ENCODE measurements around the gene RIPOR2. TPM values are rescaled to one million over a fixed set of nuclear protein-coding genes. Genes with fewer than 3 reads are reported as not detected.

Gene RIPOR2
- total and polyA plus RNA-seq, 2 of the 13 experiments (the other 11 are each of a cell fraction or from before 2014, with no cell fraction given) = 0.02 to 0.05 TPM

GRCh38 chr6:24831771-24832716, 103.7 kb downstream of the RIPOR2 start (continued):
- TF ChIP-seq NR2F1 (CRISPR knock-in tag; IDR thresholded peaks at IDR 0.05) = no peak
- no peak for TF ChIP-seq ZNF350 (CRISPR knock-in tag; IDR thresholded peaks at IDR 0.05; ENCODE audit: borderline replicate concordance, low read depth)
- TF ChIP-seq CHD4 (IDR thresholded peaks at IDR 0.05; ENCODE audit: borderline replicate concordance, low read length) = no peak
- TF ChIP-seq RORA (CRISPR knock-in tag; IDR thresholded peaks at IDR 0.05) = no peak

- CTCF ChIA-PET (ENCODE audit: low intra/inter-chr PET ratio, low total read pairs) = no interaction called here
- no peaks in the 10 kb centered on the region for H3K79me2 ChIP-seq (ENCODE audit: insufficient read depth, low read length)
- no peak overlapping the region for H3K9ac ChIP-seq (ENCODE audit: insufficient read depth, low read depth, low read length)
- POLR2A ChIA-PET = no interaction called here
- intact Hi-C loops (cut with micrococcal nuclease; ENCODE audit: unreplicated experiment) = no loop called here
- no peak for TF ChIP-seq ZNF333 (CRISPR knock-in tag; IDR thresholded peaks at IDR 0.05; ENCODE audit: borderline replicate concordance)
- H3K4me2 ChIP-seq (ENCODE audit: low read depth, low read length) = no peak overlapping the region
- peaks cover 0 to 2% of the 10 kb centered on the region in 2 experiments; a peak in 1 of 5 replicates for H3K27me3 ChIP-seq (ENCODE audit: control insufficient read depth in 1 of 2, insufficient read depth in 2 of 2, low read length in 2 of 2)
- no peak for DNase-seq (ENCODE audit: low spot score)
- no peaks in the 10 kb centered on the region for H3K9me3 ChIP-seq (ENCODE audit: low read length)
- no peak for ATAC-seq
- H3K36me3 ChIP-seq (replicated peaks in 1 of 2; ENCODE audit: control insufficient read depth in 1 of 2, insufficient read depth in 2 of 2, low read length in 2 of 2) = no peaks in the 10 kb centered on the region
- H3K27ac ChIP-seq (ENCODE audit: extremely low read length, insufficient read depth, low read length) = no peak overlapping the region
- no peak for FAIRE-seq
- in situ Hi-C loops (cut with HindIII; ENCODE audit: extremely low pct_ligation_motif_present, low pct_unique_long_range_greater_than_20kb) = no loop called here
- peaks cover 29% of the 10 kb centered on the region for H3K4me1 ChIP-seq (ENCODE audit: insufficient read depth, low read length)
- WGBS (ENCODE audit: low lambda C conversion rate) = 66% methylated on average over 3 of the region's 3 CpGs
- no peak overlapping the region for H2AFZ ChIP-seq (ENCODE audit: low read length)
- no peaks in the 10 kb centered on the region for H4K20me1 ChIP-seq (ENCODE audit: insufficient read depth, low read length)
- no peak overlapping the region for H3K4me3 ChIP-seq (replicated peaks in 1 of 3; ENCODE audit: insufficient read depth in 1 of 3, low read depth in 2 of 3, low read length in 3 of 3)
- BruUV-seq (replicated peaks) = no TSS peak
Measured at GRCh38 chr6:24829657-24830056, 106.1 kb downstream of the RIPOR2 start.

GRCh38 chr6:24827970-24828369, 107.8 kb downstream of the RIPOR2 start:
- H3K27me3 ChIP-seq (ENCODE audit: control insufficient read depth in 1 of 2, insufficient read depth in 2 of 2, low read length in 2 of 2) = no peaks in the 10 kb centered on the region; a peak in 1 of 5 replicates
- no peaks in the 10 kb centered on the region for H3K79me2 ChIP-seq (ENCODE audit: insufficient read depth, low read length)
- H4K20me1 ChIP-seq (ENCODE audit: insufficient read depth, low read length) = no peaks in the 10 kb centered on the region
- intact Hi-C loops (cut with micrococcal nuclease; ENCODE audit: unreplicated experiment) (no loop called here), in situ Hi-C loops (cut with HindIII; ENCODE audit: extremely low pct_ligation_motif_present, low pct_unique_long_range_greater_than_20kb) (no loop called here)
- H2AFZ ChIP-seq (ENCODE audit: low read length) = no peak overlapping the region
- ChIA-PET POLR2A (no interaction called here), CTCF (ENCODE audit: low intra/inter-chr PET ratio, low total read pairs) (no interaction called here)
- H3K36me3 ChIP-seq (replicated peaks in 1 of 2; ENCODE audit: control insufficient read depth in 1 of 2, insufficient read depth in 2 of 2, low read length in 2 of 2) = no peaks in the 10 kb centered on the region
- no peak overlapping the region for H3K4me3 ChIP-seq (replicated peaks in 1 of 3; ENCODE audit: insufficient read depth in 1 of 3, low read depth in 2 of 3, low read length in 3 of 3)
- ATAC-seq = no peak
- no peak overlapping the region for H3K9ac ChIP-seq (ENCODE audit: insufficient read depth, low read depth, low read length)
- DNase-seq (ENCODE audit: low spot score) = no peak
- WGBS (ENCODE audit: low lambda C conversion rate) = 81% methylated on average over 8 of the region's 8 CpGs
- H3K9me3 ChIP-seq (ENCODE audit: low read length) = no peaks in the 10 kb centered on the region
- FAIRE-seq = no peak
- H3K27ac ChIP-seq (ENCODE audit: extremely low read length, insufficient read depth, low read length) = no peak overlapping the region
- TF ChIP-seq ZNF24 (IDR thresholded peaks at IDR 0.05) (0 out of 2 replicates have a peak, but pooled peaks have one; percentile 38), ZNF780A (CRISPR knock-in tag; IDR thresholded peaks at IDR 0.05) (no peak)
- H3K4me2 ChIP-seq (ENCODE audit: low read depth, low read length) = no peak overlapping the region
- BruUV-seq (replicated peaks) = no TSS peak
- H3K4me1 ChIP-seq (ENCODE audit: insufficient read depth, low read length) = peaks cover 46% of the 10 kb centered on the region
